OCI-LY1 (cell line): ENCODE measurements around the gene SIRPB2.

Experiments used
- CTCF ChIP-seq: fragments of 200-600 bp; sonication (generic), shearing (Covaris generic); IDR thresholded peaks from 2 replicates; pipeline ENCODE4 v1.5.1; 2017; ENCODE audit warnings: mild to moderate bottlenecking, antibody characterized with exemption, low read length, moderate library complexity, mixed read lengths
- EZH2 ChIP-seq: fragments of 200-600 bp; sonication (generic), shearing (Covaris generic); IDR thresholded peaks from 2 replicates; pipeline ENCODE4 v1.8.0; 2017; ENCODE audit warnings: borderline replicate concordance, mixed run types, mild to moderate bottlenecking, antibody characterized with exemption, low read length, moderate library complexity, mixed read lengths

- TF ChIP-seq CTCF: no peak
- no peak for TF ChIP-seq EZH2
Measured at GRCh38 chr20:1500496-1500895, 9.3 kb upstream of the SIRPB2 start.
